NB4 (cell line): ENCODE data around the gene SLC26A8.

ENCODE experiments used
- MYC ChIP-seq: IDR thresholded peaks from 2 replicates; pipeline ENCODE4 v1.6.1; 2011; ENCODE audit warnings: low read depth, low read length
- TF ChIP-seq, protein P1 (sequence below): IDR thresholded peaks from one replicate; pipeline ENCODE4 v1.5.1; 2012; ENCODE audit warnings: low read depth, low read length

DNA sequence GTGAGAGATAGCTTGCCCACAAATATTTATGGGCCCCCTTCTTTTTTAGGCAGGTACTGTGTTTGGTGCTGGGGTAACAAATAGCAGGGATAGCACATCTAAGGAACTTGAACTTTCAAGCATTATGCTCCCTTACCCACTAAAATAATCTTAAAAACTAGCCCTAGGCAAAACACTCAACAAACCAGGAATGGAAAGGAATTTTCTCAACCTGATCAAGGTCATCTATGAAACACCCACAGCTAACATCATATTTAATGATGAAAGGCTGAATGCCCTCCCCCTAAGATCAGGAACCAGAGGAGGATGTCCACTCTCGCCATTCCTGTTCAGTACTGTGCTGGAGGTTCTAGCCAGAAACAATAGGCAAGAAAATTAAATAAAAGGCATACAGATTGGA lies 94.8 kb downstream of the SLC26A8 start:
- no peak for TF ChIP-seq MYC
- TF ChIP-seq, protein P1, sequence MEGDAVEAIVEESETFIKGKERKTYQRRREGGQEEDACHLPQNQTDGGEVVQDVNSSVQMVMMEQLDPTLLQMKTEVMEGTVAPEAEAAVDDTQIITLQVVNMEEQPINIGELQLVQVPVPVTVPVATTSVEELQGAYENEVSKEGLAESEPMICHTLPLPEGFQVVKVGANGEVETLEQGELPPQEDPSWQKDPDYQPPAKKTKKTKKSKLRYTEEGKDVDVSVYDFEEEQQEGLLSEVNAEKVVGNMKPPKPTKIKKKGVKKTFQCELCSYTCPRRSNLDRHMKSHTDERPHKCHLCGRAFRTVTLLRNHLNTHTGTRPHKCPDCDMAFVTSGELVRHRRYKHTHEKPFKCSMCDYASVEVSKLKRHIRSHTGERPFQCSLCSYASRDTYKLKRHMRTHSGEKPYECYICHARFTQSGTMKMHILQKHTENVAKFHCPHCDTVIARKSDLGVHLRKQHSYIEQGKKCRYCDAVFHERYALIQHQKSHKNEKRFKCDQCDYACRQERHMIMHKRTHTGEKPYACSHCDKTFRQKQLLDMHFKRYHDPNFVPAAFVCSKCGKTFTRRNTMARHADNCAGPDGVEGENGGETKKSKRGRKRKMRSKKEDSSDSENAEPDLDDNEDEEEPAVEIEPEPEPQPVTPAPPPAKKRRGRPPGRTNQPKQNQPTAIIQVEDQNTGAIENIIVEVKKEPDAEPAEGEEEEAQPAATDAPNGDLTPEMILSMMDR, result no peak
